GM20431 (cell line): ENCODE results near the gene GPX4.

Experiments
- in situ Hi-C: fragments of 300-500 bp; cut with MseI, MboI; formaldehyde crosslinking; loops from one replicate; pipeline ENCODE4 v1.15.0; 2020; ENCODE audit warnings: low sequenced_read_pairs; ENCODE audit not compliant: unreplicated experiment

GPX4 gene

GRCh38 chr19:1082928-1083816 is 20.6 kb upstream of the GPX4 start:
- in situ Hi-C loops = no loop called here

- in situ Hi-C loops = no loop called here
Observed at GRCh38 chr19:1084024-1084868, 19.5 kb upstream of the GPX4 start.

- in situ Hi-C loops = no loop called here
Observed at GRCh38 chr19:1085053-1085658, 18.6 kb upstream of the GPX4 start.

GRCh38 chr19:1085676-1086442 is 17.9 kb upstream of the GPX4 start:
- in situ Hi-C loops = no loop called here

GRCh38 chr19:1086613-1087012 is 17.2 kb upstream of the GPX4 start:
- in situ Hi-C loops = no loop called here

GRCh38 chr19:1087813-1088415 is 15.9 kb upstream of the GPX4 start:
- in situ Hi-C loops = no loop called here

GRCh38 chr19:1088416-1089010 is 15.3 kb upstream of the GPX4 start:
- in situ Hi-C loops = no loop called here

GRCh38 chr19:1089126-1089771 is 14.5 kb upstream of the GPX4 start:
- in situ Hi-C loops = no loop called here

GRCh38 chr19:1089891-1090290 is 13.9 kb upstream of the GPX4 start:
- in situ Hi-C loops = no loop called here

- in situ Hi-C loops = no loop called here
Observed at GRCh38 chr19:1090731-1091543, 12.9 kb upstream of the GPX4 start.

GRCh38 chr19:1091544-1092175 is 12.1 kb upstream of the GPX4 start:
- in situ Hi-C loops = no loop called here

- in situ Hi-C loops = no loop called here
Observed at GRCh38 chr19:1093330-1093729, 10.5 kb upstream of the GPX4 start.

GRCh38 chr19:1093811-1094553 is 9.8 kb upstream of the GPX4 start:
- in situ Hi-C loops = no loop called here

GRCh38 chr19:1094655-1094977 is 9.2 kb upstream of the GPX4 start:
- in situ Hi-C loops = no loop called here

GRCh38 chr19:1094978-1095701 is 8.7 kb upstream of the GPX4 start, which contains the start of gene POLR2E:
POLR2E (minus strand) TSS chr19:1095375; CDS start chr19:1095315, 60 bp downstream.
- in situ Hi-C loops = no loop called here

- in situ Hi-C loops = no loop called here
Observed at GRCh38 chr19:1097810-1098176, 6.0 kb upstream of the GPX4 start.
